Lower lobe of right lung (tissue), 2 donors: Measurements from ENCODE around the gene DNAI1. TPM values are rescaled to one million over a fixed set of nuclear protein-coding genes. Genes with fewer than 3 reads are reported as not detected.

Experiments
- ATAC-seq, 2 donors: fragments of 200-7000 bp; cut with Tn5 transposase; one replicate each; pipeline ENCODE4 v1.9.1; 2020 to 2022; ENCODE audit warnings: mild to moderate bottlenecking in 2 of 2, moderate library complexity in 2 of 2
- DNase-seq: peaks from one replicate; pipeline ENCODE4 v3.0.0-alpha.2; 2020
- H3K27ac ChIP-seq: fragments of 200-600 bp; one replicate; pipeline ENCODE4 v1.8.0; 2022
- H3K27me3 ChIP-seq: fragments of 200-600 bp; one replicate; pipeline ENCODE4 v1.8.0; 2022; ENCODE audit warnings: low read depth
- H3K36me3 ChIP-seq: fragments of 200-600 bp; one replicate; pipeline ENCODE4 v1.8.0; 2022; ENCODE audit warnings: mild to moderate bottlenecking
- H3K4me1 ChIP-seq: fragments of 200-600 bp; one replicate; pipeline ENCODE4 v1.8.0; 2022
- H3K4me3 ChIP-seq: fragments of 200-600 bp; one replicate; pipeline ENCODE4 v1.8.0; 2022; ENCODE audit warnings: mild to moderate bottlenecking
- H3K9me3 ChIP-seq: fragments of 200-600 bp; one replicate; pipeline ENCODE4 v1.8.0; 2022
- intact Hi-C: fragments of 100-400 bp; cut with DNase I; formaldehyde crosslinking; loops from one replicate; pipeline ENCODE4 v1.11.0; 2022
- total RNA-seq: library from RNA; stranded (reverse); fragmentation: NEBNext Ultra II Directional; extraction: Animal tissue kit (Norgen Biotek cat#: 25700); gene quantifications from one replicate; pipeline ENCODE4 v1.2.1, GENCODE V29; 2021
- TF ChIP-seq, protein P1 (sequence below): fragments of 200-600 bp; IDR thresholded peaks from one replicate; pipeline ENCODE4 v1.8.0; 2022; ENCODE audit warnings: antibody characterized with exemption, mild to moderate bottlenecking
- donor health status: DM: no; HTN: yes; CAD: no; lungs with severe emphysema.

Gene DNAI1
- total RNA-seq, 1 donor from 2014 or later = 13.5 TPM

DNA sequence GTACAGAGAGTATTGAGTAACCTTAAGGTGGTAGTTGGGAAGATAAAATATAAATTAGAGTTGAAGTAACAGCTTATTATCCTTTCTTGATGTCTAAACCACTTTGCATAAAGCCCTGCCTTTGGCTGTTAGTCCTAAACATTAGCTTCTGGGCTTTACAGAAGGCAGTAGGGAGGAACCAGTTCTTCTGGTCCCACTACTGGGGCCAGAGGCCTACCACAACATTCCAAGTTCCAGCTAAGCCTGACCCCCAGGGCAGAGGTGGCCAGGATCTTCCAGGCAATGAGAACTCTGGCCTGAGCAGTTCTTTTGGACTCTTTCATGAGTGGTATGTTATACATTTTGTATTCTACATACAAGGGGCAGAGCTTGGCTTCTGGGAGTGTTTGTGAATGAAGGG lies 26.1 kb downstream of the DNAI1 start:
- Histone ChIP-seq H3K4me3 (no peak overlapping the region), H3K27me3 (no peaks in the 10 kb centered on the region), H3K9me3 (no peaks in the 10 kb centered on the region), H3K36me3 (no peaks in the 10 kb centered on the region), H3K27ac (no peak overlapping the region), H3K4me1 (no peaks in the 10 kb centered on the region)
- intact Hi-C loops = no loop called here
- ATAC-seq (no peak), DNase-seq (no peak)
- TF ChIP-seq, protein P1, sequence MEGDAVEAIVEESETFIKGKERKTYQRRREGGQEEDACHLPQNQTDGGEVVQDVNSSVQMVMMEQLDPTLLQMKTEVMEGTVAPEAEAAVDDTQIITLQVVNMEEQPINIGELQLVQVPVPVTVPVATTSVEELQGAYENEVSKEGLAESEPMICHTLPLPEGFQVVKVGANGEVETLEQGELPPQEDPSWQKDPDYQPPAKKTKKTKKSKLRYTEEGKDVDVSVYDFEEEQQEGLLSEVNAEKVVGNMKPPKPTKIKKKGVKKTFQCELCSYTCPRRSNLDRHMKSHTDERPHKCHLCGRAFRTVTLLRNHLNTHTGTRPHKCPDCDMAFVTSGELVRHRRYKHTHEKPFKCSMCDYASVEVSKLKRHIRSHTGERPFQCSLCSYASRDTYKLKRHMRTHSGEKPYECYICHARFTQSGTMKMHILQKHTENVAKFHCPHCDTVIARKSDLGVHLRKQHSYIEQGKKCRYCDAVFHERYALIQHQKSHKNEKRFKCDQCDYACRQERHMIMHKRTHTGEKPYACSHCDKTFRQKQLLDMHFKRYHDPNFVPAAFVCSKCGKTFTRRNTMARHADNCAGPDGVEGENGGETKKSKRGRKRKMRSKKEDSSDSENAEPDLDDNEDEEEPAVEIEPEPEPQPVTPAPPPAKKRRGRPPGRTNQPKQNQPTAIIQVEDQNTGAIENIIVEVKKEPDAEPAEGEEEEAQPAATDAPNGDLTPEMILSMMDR = no peak

DNA sequence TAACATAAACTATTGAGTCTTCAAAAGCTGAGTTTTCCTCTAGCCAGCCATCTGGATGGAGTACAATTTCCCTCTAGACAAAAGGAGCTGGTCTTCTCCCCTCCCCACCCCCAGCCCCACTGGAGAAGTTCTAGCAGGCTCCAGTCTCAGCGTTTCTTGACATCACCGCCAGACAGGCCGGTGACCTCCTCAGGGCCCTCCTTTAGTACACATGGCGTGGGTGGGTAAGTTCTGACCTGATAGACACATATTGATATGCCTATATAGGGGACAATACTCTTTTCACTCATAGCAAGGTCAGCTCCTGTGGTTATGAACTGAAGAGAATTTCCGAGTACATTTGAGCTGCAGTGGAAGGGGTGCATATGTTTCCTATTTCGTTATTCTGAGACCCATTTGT lies 27.2 kb downstream of the DNAI1 start:
- no peaks in the 10 kb centered on the region for H3K27me3 ChIP-seq
- DNase-seq = no peak
- no peak overlapping the region for H3K27ac ChIP-seq
- H3K36me3 ChIP-seq = no peaks in the 10 kb centered on the region
- ATAC-seq = no peak
- TF ChIP-seq, protein P1 = no peak
- no peaks in the 10 kb centered on the region for H3K4me1 ChIP-seq
- intact Hi-C loops = no loop called here
- H3K9me3 ChIP-seq = no peaks in the 10 kb centered on the region
- no peak overlapping the region for H3K4me3 ChIP-seq

DNA sequence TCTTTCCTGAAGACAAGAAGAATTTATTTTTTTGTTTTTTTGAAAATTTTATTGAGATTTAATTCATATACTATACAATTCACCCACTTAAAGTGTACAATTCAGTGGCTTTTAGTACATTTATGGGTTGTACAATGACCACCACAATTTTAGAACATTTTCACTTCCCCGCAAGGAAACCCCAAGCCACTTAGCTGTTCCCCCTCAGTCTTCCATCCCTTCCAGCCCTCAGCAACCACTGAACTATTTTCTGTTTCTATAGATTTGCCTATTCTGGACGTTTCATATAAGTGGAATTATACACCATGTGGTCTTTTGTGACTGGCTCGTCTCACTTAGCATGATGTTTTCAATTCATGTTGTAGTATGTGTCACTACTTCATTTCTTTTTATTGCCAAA lies 28.0 kb downstream of the DNAI1 start:
- DNase-seq (no peak), ATAC-seq (no peak)
- Histone ChIP-seq H3K4me3 (no peak overlapping the region), H3K9me3 (no peaks in the 10 kb centered on the region), H3K27me3 (no peaks in the 10 kb centered on the region), H3K4me1 (no peaks in the 10 kb centered on the region), H3K27ac (no peak overlapping the region), H3K36me3 (no peaks in the 10 kb centered on the region)
- intact Hi-C loops = no loop called here
- TF ChIP-seq, protein P1 = no peak

DNA sequence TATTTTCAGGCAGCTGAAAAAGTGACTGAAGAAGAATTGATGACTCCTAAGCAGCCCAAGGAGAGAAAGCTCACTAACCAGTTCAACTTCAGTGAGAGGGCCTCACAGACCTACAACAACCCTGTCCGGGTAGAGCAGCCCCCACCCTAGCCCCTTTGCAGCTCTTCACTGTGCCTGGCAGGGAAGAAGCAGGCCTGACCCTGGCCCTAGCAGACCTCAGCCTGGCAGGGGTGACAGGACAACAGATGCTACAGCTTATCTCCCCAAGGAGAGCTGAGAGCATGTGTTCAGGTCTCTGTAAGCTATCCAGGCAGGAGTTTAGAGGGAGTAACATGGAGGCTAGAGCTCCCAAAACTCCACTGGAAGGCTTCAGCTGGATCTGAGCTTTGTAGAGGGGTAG lies 31.8 kb downstream of the DNAI1 start:
- H3K4me3 ChIP-seq = no peak overlapping the region
- H3K27me3 ChIP-seq = no peaks in the 10 kb centered on the region
- ATAC-seq (no peak), DNase-seq (no peak)
- H3K9me3 ChIP-seq = no peaks in the 10 kb centered on the region
- intact Hi-C loops = no loop called here
- H3K36me3 ChIP-seq = no peaks in the 10 kb centered on the region
- TF ChIP-seq, protein P1 = no peak
- H3K27ac ChIP-seq = no peak overlapping the region
- H3K4me1 ChIP-seq = no peaks in the 10 kb centered on the region

DNA sequence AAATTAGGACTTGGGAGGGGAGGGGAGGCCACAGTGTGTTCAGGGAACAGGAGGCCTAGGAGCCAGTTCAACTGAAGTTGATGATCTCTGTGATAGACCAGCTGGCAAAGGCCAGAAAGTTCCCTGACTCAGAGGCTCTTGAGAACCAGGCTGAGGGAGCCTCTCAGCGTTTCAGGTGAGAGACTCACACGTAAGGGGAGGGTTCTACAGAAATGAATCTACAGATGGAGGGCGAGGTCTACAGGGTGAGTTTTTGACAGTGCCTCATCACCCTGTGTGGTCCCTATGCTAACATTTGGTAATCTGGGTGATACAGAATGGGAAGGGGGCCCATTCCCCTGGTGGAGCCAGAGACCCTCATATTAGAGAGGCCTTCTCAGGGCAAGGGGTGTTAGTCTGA lies 32.2 kb downstream of the DNAI1 start:
- TF ChIP-seq, protein P1 = no peak
- intact Hi-C loops = no loop called here
- Histone ChIP-seq H3K36me3 (no peaks in the 10 kb centered on the region), H3K4me1 (no peaks in the 10 kb centered on the region), H3K27me3 (no peaks in the 10 kb centered on the region), H3K4me3 (no peak overlapping the region), H3K27ac (no peak overlapping the region), H3K9me3 (no peaks in the 10 kb centered on the region)
- DNase-seq (no peak), ATAC-seq (no peak)

DNA sequence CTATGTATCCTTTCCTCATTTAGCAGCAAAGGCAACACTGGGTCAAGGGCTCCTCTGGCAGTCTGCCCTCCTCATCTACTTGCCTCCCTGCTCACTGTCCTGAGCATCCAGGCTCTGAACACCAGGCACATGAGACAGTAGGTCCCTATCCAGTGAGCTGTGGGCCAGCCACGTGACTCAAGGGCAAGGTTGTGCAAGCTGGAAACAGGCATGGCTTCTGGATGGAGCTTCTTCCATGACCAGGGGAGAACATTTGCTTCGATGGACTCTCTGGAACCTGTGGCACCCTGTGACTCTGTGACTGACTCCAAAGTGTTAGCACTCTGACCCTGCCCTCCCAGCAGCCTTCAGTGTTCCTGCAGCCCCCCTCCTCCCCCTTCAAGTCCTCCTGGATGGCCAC lies 33.0 kb downstream of the DNAI1 start:
- H3K9me3 ChIP-seq = no peaks in the 10 kb centered on the region
- H3K36me3 ChIP-seq = no peaks in the 10 kb centered on the region
- TF ChIP-seq, protein P1 = no peak
- intact Hi-C loops = no loop called here
- no peak for DNase-seq
- no peak for ATAC-seq
- no peak overlapping the region for H3K27ac ChIP-seq
- no peaks in the 10 kb centered on the region for H3K4me1 ChIP-seq
- H3K27me3 ChIP-seq = no peaks in the 10 kb centered on the region
- H3K4me3 ChIP-seq = no peak overlapping the region
